Liver (tissue), 9 donors: ENCODE results near the gene GATD1. TPM values are rescaled to one million over a fixed set of nuclear protein-coding genes. Genes with fewer than 3 reads are reported as not detected.

ENCODE experiments used
- DNase-seq: peaks from one replicate; pipeline ENCODE4 v3.0.0-alpha.2; 2017; ENCODE audit warnings: low spot score
- H3K27ac ChIP-seq, 2 donors: one replicate each; pipeline ENCODE4 v1.7.0; 2013; ENCODE audit warnings: inconsistent platforms in 2 of 2, low read length in 2 of 2, control low read depth in 1 of 2, low read depth in 1 of 2, mild to moderate bottlenecking in 1 of 2
- H3K27me3 ChIP-seq, 4 donors: one replicate each; pipeline versions ENCODE4 v1.6.1 to v1.7.0; 2013; ENCODE audit warnings: low read length in 3 of 4, inconsistent platforms in 1 of 4, mild to moderate bottlenecking in 1 of 4, moderate library complexity in 1 of 4; ENCODE audit not compliant: control insufficient read depth in 4 of 4, insufficient read depth in 4 of 4
- H3K36me3 ChIP-seq, 4 donors: one replicate each; pipeline versions ENCODE4 v1.6.1 to v1.7.0; 2013; ENCODE audit warnings: low read length in 3 of 4, mild to moderate bottlenecking in 3 of 4, low read depth in 1 of 4, moderate library complexity in 1 of 4; ENCODE audit not compliant: control insufficient read depth in 4 of 4, insufficient read depth in 3 of 4
- H3K4me1 ChIP-seq, 4 donors: one replicate each; pipeline versions ENCODE4 v1.6.1 to v1.7.0; 2013; ENCODE audit warnings: low read length in 3 of 4, mild to moderate bottlenecking in 3 of 4, moderate library complexity in 1 of 4; ENCODE audit not compliant: control insufficient read depth in 4 of 4, insufficient read depth in 4 of 4
- H3K4me3 ChIP-seq, 3 donors: one replicate each; pipeline versions ENCODE4 v1.6.1 to v1.7.0; 2013; ENCODE audit warnings: low read length in 3 of 3, control low read depth in 1 of 3, low read depth in 1 of 3, mild to moderate bottlenecking in 1 of 3
- H3K9ac ChIP-seq, 2 donors: one replicate each; pipeline ENCODE4 v1.7.0; 2013; ENCODE audit warnings: low read length in 2 of 2, mild to moderate bottlenecking in 2 of 2, moderate library complexity in 2 of 2, control low read depth in 1 of 2, low read depth in 1 of 2
- H3K9me3 ChIP-seq, 4 donors: one replicate each; pipeline versions ENCODE4 v1.6.1 to v1.7.0; 2013; ENCODE audit warnings: low read length in 3 of 4; ENCODE audit not compliant: control insufficient read depth in 4 of 4
- CTCF ChIP-seq: fragments of 150-350 bp; IDR thresholded peaks from 2 replicates; pipeline ENCODE4 v1.5.1; 2017; ENCODE audit warnings: improper control_type of control experiment, low read depth, low read length; ENCODE audit not compliant: missing input control
- EGR1 ChIP-seq, 2 donors: IDR thresholded peaks; 2 replicates each; pipeline ENCODE4 v1.6.1; 2016 to 2018; ENCODE audit warnings: antibody characterized with exemption in 2 of 2, low read depth in 2 of 2
- FOXA1 ChIP-seq: IDR thresholded peaks from 2 replicates; pipeline ENCODE4 v1.6.1; 2016; ENCODE audit warnings: antibody characterized with exemption
- FOXA2 ChIP-seq: IDR thresholded peaks from 2 replicates; pipeline ENCODE4 v1.6.1; 2016; ENCODE audit warnings: antibody characterized with exemption
- GABPA ChIP-seq, 2 donors: IDR thresholded peaks in 1 of 2; conservative IDR thresholded peaks in 1 of 2; 2 replicates each; pipeline ENCODE4 v1.6.1; 2016; ENCODE audit warnings: antibody characterized with exemption in 2 of 2, mild to moderate bottlenecking in 1 of 2, moderate library complexity in 1 of 2
- HNF4G ChIP-seq: IDR thresholded peaks from 2 replicates; pipeline ENCODE4 v1.6.1; 2016; ENCODE audit warnings: antibody characterized with exemption
- JUND ChIP-seq, 2 donors: IDR thresholded peaks; 2 replicates each; pipeline ENCODE4 v1.6.1; 2016; ENCODE audit warnings: antibody characterized with exemption in 2 of 2
- MAX ChIP-seq: IDR thresholded peaks from 2 replicates; pipeline ENCODE4 v1.6.1; 2016; ENCODE audit warnings: antibody characterized with exemption
- NR2F2 ChIP-seq: IDR thresholded peaks from 2 replicates; pipeline ENCODE4 v1.6.1; 2016; ENCODE audit warnings: antibody characterized with exemption
- RAD21 ChIP-seq, 2 donors: IDR thresholded peaks; 2 replicates each; pipeline ENCODE4 v1.6.1; 2016; ENCODE audit warnings: antibody characterized with exemption in 2 of 2, mild to moderate bottlenecking in 2 of 2
- REST ChIP-seq: IDR thresholded peaks from 2 replicates; pipeline ENCODE4 v1.6.1; 2016; ENCODE audit warnings: antibody characterized with exemption, mild to moderate bottlenecking
- SP1 ChIP-seq: IDR thresholded peaks from 2 replicates; pipeline ENCODE4 v1.6.1; 2018; ENCODE audit warnings: antibody characterized with exemption, mild to moderate bottlenecking
- TAF1 ChIP-seq: conservative IDR thresholded peaks from 2 replicates; pipeline ENCODE4 v1.6.1; 2016; ENCODE audit warnings: antibody characterized with exemption, mild to moderate bottlenecking
- WGBS: extraction: QIAGEN DNeasy Blood & Tissue Kit; methylation state at CpG from one replicate; pipeline ENCODE4 v1.1.7; 2013; 5-methylcytosine and 5-hydroxymethylcytosine counted together
- polyA plus RNA-seq, 2 donors: library from polyadenylated mRNA; stranded (reverse) in 1 of 2; unstranded in 1 of 2; fragments of 200-250 nt in 1 of 2; fragments of >200 nt in 1 of 2; fragmentation: Nextera tagmentation in 1 of 2; extraction: Ambion mirVana in 1 of 2; gene quantifications; one replicate each; pipeline versions ENCODE4 v1.2.1 to v1.2.3, GENCODE V29; 2013 to 2015
- total RNA-seq, 2 donors: library from RNA; depleted of rRNA; stranded (reverse); fragments of >200 nt; gene quantifications; one replicate each; pipeline ENCODE4 v1.2.3, GENCODE V29; 2014
- TF ChIP-seq, protein P1 (sequence below): IDR thresholded peaks from 2 replicates; pipeline ENCODE4 v1.6.1; 2016; ENCODE audit warnings: antibody characterized with exemption
- donor health status: healthy.
- donor health status: healthy.
- donor health status: healthy.
- donor health status: healthy.
- donor health status: healthy.

Gene GATD1
- total and polyA plus RNA-seq, 4 donors = 22.7 to 37.2 (median 24.6) TPM

- H3K36me3 ChIP-seq = peaks cover 0 to 3% (median 1%) of the 10 kb centered on the region in 4 donors
- H3K9ac ChIP-seq = no peak overlapping the region
- no peak overlapping the region for H3K27ac ChIP-seq
- DNase-seq = no peak
- TF ChIP-seq REST (no peak), TAF1 (no peak), RAD21 (IDR thresholded peaks at IDR 0.05) (no peak), EGR1 (IDR thresholded peaks at IDR 0.05; ENCODE audit: low read depth in 2 of 2) (no peak), NR2F2 (no peak), GABPA (IDR thresholded peaks at IDR 0.05 in 1 of 2, conservative IDR thresholded peaks at IDR 0.05 in 1 of 2) (no peak), JUND (IDR thresholded peaks at IDR 0.05) (no peak), SP1 (no peak), CTCF (no peak), HNF4G (no peak), FOXA2 (no peak), MAX (no peak)
- H3K27me3 ChIP-seq = no peaks in the 10 kb centered on the region
- WGBS = 42% methylated on average over 17 of the region's 17 CpGs
- peaks cover 0 to 6% (median 2%) of the 10 kb centered on the region in 4 donors for H3K4me1 ChIP-seq
- no peaks in the 10 kb centered on the region for H3K9me3 ChIP-seq
- no peak overlapping the region for H3K4me3 ChIP-seq
These were observed 47.7 kb downstream of the GATD1 start for GRCh38 chr11:729492-730074.

- Histone ChIP-seq H3K9ac (no peak overlapping the region), H3K4me1 (peaks cover 0 to 6% (median 2%) of the 10 kb centered on the region in 4 donors), H3K27me3 (no peaks in the 10 kb centered on the region), H3K36me3 (peaks cover 0 to 7% (median 7%) of the 10 kb centered on the region in 4 donors), H3K27ac (no peak overlapping the region), H3K9me3 (no peaks in the 10 kb centered on the region), H3K4me3 (no peak overlapping the region)
- DNase-seq = no peak
- WGBS = 59% methylated on average over 15 of the region's 15 CpGs
- TF ChIP-seq, protein P1, sequence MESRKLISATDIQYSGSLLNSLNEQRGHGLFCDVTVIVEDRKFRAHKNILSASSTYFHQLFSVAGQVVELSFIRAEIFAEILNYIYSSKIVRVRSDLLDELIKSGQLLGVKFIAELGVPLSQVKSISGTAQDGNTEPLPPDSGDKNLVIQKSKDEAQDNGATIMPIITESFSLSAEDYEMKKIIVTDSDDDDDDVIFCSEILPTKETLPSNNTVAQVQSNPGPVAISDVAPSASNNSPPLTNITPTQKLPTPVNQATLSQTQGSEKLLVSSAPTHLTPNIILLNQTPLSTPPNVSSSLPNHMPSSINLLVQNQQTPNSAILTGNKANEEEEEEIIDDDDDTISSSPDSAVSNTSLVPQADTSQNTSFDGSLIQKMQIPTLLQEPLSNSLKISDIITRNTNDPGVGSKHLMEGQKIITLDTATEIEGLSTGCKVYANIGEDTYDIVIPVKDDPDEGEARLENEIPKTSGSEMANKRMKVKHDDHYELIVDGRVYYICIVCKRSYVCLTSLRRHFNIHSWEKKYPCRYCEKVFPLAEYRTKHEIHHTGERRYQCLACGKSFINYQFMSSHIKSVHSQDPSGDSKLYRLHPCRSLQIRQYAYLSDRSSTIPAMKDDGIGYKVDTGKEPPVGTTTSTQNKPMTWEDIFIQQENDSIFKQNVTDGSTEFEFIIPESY = no peak
- TF ChIP-seq FOXA1 = no peak
These were observed 48.3 kb downstream of the GATD1 start for GRCh38 chr11:728901-729491.
